ENCODE results near the gene KLHDC9. TPM values are rescaled to one million over a fixed set of nuclear protein-coding genes. Genes with fewer than 3 reads are reported as not detected.

KLHDC9 gene
- total RNA-seq: under 1 TPM; 0.58 to 0.63 TPM

GRCh38 chr1:161098210-161099068 lies at the start of gene KLHDC9:
Gene KLHDC9, plus strand, starts transcription at chr1:161098361. Its CDS starts 175 bp downstream, at chr1:161098536.

GRCh38 chr1:161069731-161070270 lies 28.4 kb upstream of the KLHDC9 start, which contains the start of gene ARHGAP30:
Gene ARHGAP30, minus strand, starts transcription at chr1:161069891. Its CDS starts 267 bp downstream, at chr1:161069624.

GRCh38 chr1:161089251-161089924 lies 8.8 kb upstream of the KLHDC9 start, which contains the start of gene NECTIN4:
Gene NECTIN4, minus strand, starts transcription at chr1:161089558. Its CDS starts 262 bp downstream, at chr1:161089296.

DNA sequence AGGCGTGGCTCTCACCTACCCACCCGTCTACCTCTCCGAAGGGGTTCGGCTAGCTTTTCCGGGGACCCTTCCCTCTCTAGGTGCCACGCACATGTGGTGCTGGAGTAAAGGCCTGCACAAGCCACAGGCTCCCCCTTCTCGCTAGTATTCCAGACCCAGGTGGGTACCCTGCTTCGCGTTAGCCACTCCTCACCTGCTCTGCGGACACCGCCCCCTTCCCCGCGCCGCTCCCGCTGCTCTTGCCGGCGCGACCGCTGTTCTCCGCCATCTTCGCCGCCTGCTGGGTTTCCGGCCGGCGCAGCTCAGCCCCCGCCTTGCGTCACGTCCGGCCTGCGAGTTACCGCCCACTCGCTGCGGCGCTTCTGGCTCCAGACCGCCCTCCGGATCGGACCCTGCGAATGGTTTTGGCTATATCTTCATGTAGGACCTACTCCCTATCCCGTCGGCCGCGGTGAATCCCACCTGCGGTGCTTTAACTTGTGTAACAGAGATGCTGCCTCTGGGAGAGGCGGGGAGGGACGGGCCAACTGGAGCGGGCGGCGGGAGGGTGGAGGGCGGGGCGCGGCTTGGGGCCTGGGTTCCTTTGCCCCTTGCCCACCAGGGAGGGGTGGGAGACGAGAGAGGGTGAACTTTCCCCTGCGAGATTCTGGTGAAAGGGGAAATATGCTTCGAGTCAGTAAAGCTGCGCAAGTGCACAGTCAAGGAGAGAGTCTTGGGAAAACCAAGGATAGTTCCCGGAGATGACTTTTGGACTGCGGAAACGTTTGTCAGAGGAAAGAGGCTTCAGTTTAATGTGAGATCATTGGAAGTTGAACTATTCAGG lies 19.8 kb downstream of the KLHDC9 start, which contains the start of the genes NIT1 and PFDN2:
TSS of gene NIT1 (plus strand) at position 347 of the 823 bp plus-strand sequence. CDS start at position 419, 72 bp downstream.
TSS of gene PFDN2 (minus strand) at position 279 of the 823 bp plus-strand sequence. CDS start at position 268, 11 bp downstream.

GRCh38 chr1:161132410-161133219 lies 34.5 kb downstream of the KLHDC9 start, which contains the start of gene DEDD:
Gene DEDD, minus strand, starts transcription at chr1:161132667. Its CDS starts 8,205 bp downstream, at chr1:161124462.

Other genes starting within 250 kb of the KLHDC9 start
- gene CD244, start 235.5 kb upstream of the KLHDC9 start, total RNA-seq: under 1 TPM; 0.40 to 0.55 TPM
- not detected for gene ITLN1, start 213.2 kb upstream of the KLHDC9 start, total RNA-seq
- not detected for gene ITLN2, start 143.6 kb upstream of the KLHDC9 start, total RNA-seq
- gene F11R, start 77.2 kb upstream of the KLHDC9 start, total RNA-seq: 10 to 100 TPM; 16.2 to 20.7 TPM
- 10 to 100 TPM; 60.7 to 63.0 TPM for gene TSTD1, start 59.4 kb upstream of the KLHDC9 start, total RNA-seq
- gene USF1, start 52.4 kb upstream of the KLHDC9 start, total RNA-seq: 10 to 100 TPM; 62.5 to 63.9 TPM
- 100 to 1,000 TPM; 304 to 324 TPM for gene ARHGAP30, start 28.5 kb upstream of the KLHDC9 start, total RNA-seq
- not detected for gene NECTIN4, start 8.8 kb upstream of the KLHDC9 start, total RNA-seq
- 10 to 100 TPM; 47.2 to 48.3 TPM for gene PFDN2, start 19.7 kb downstream of the KLHDC9 start, total RNA-seq
- gene NIT1, start 19.7 kb downstream of the KLHDC9 start, total RNA-seq: 10 to 100 TPM; 38.3 to 39.0 TPM
- 10 to 100 TPM; 30.2 to 35.5 TPM for gene DEDD, start 34.3 kb downstream of the KLHDC9 start, total RNA-seq
- gene UFC1, start 55.6 kb downstream of the KLHDC9 start, total RNA-seq: 100 to 1,000 TPM; 123 to 125 TPM
- gene USP21, start 61.1 kb downstream of the KLHDC9 start, total RNA-seq: 10 to 100 TPM; 31.2 to 35.6 TPM
- gene PPOX, start 68.1 kb downstream of the KLHDC9 start, total RNA-seq: 10 to 100 TPM; 35.8 to 39.2 TPM
- 10 to 100 TPM; 43.6 to 52.2 TPM for gene B4GALT3, start 79.1 kb downstream of the KLHDC9 start, total RNA-seq
- gene ADAMTS4, start 100.7 kb downstream of the KLHDC9 start, total RNA-seq: 1 to 10 TPM; 1.8 to 1.9 TPM
- gene NDUFS2, start 104.0 kb downstream of the KLHDC9 start, total RNA-seq: 10 to 100 TPM; 82.5 to 90.4 TPM
- 1 to 10 TPM; 2.7 to 2.9 TPM for gene FCER1G, start 116.9 kb downstream of the KLHDC9 start, total RNA-seq
- not detected for gene APOA2, start 125.3 kb downstream of the KLHDC9 start, total RNA-seq
- 10 to 100 TPM; 19.6 to 20.4 TPM for gene TOMM40L, start 127.7 kb downstream of the KLHDC9 start, total RNA-seq
- gene NR1I3, start 139.8 kb downstream of the KLHDC9 start, total RNA-seq: not detected
- gene PCP4L1, start 160.4 kb downstream of the KLHDC9 start, total RNA-seq: under 1 TPM; 0.26 to 0.71 TPM
- gene MPZ, start 211.6 kb downstream of the KLHDC9 start, total RNA-seq: 1 to 10 TPM; 4.8 to 6.1 TPM
- 100 to 1,000 TPM; 148 to 153 TPM for gene SDHC, start 216.0 kb downstream of the KLHDC9 start, total RNA-seq

All from activated naive CD4-positive, alpha-beta T cell treated with anti-CD3 and anti-CD28 coated beads, Interleukin-2, amount 10 ng/mL, durations not matched to agents 5 hours and 36 hours (primary cell).